GM23248 (cell line): Measurements from ENCODE around the gene UNC93A. TPM values are rescaled to one million over a fixed set of nuclear protein-coding genes. Genes with fewer than 3 reads are reported as not detected.

Experiments used
- DNase-seq: peaks from one replicate; pipeline ENCODE4 v3.0.0-alpha.2; 2015
- H2AFZ ChIP-seq: fragments of 200-600 bp; sonication (generic); 2 replicates; pipeline ENCODE4 v1.6.1; 2016; ENCODE audit warnings: antibody characterized with exemption
- H3F3A ChIP-seq: fragments of 200-600 bp; sonication (generic); 2 replicates; pipeline ENCODE4 v1.6.1; 2016; ENCODE audit warnings: mild to moderate bottlenecking, antibody characterized with exemption, mixed run types; ENCODE audit not compliant: insufficient read depth
- H3K27ac ChIP-seq: fragments of 200-600 bp; sonication (generic); 2 replicates; pipeline ENCODE4 v1.5.1; 2016; ENCODE audit warnings: mild to moderate bottlenecking
- H3K27me3 ChIP-seq: fragments of 200-600 bp; sonication (generic); replicated peaks from 2 replicates; pipeline ENCODE4 v1.6.1; 2016; ENCODE audit warnings: mild to moderate bottlenecking; ENCODE audit not compliant: insufficient read depth
- H3K36me3 ChIP-seq: fragments of 200-600 bp; sonication (generic); 2 replicates; pipeline ENCODE4 v1.6.1; 2016; ENCODE audit warnings: low read depth, mild to moderate bottlenecking
- H3K4me1 ChIP-seq: fragments of 200-600 bp; sonication (generic); 2 replicates; pipeline ENCODE4 v1.6.1; 2016; ENCODE audit warnings: mild to moderate bottlenecking; ENCODE audit not compliant: insufficient read depth
- H3K4me2 ChIP-seq: fragments of 200-600 bp; sonication (generic); one replicate; pipeline ENCODE4 v1.6.1; 2016; ENCODE audit warnings: mild to moderate bottlenecking; ENCODE audit not compliant: unreplicated experiment
- H3K4me3 ChIP-seq: fragments of 200-600 bp; sonication (generic); 2 replicates; pipeline ENCODE4 v1.5.1; 2016; ENCODE audit warnings: mild to moderate bottlenecking
- H3K79me2 ChIP-seq: fragments of 200-600 bp; sonication (generic); 2 replicates; pipeline ENCODE4 v1.6.1; 2016; ENCODE audit warnings: mild to moderate bottlenecking; ENCODE audit not compliant: insufficient read depth
- H3K9ac ChIP-seq: fragments of 200-600 bp; sonication (generic); 2 replicates; pipeline ENCODE4 v1.6.1; 2016; ENCODE audit warnings: mild to moderate bottlenecking
- H3K9me2 ChIP-seq: fragments of 200-600 bp; sonication (generic); 2 replicates; pipeline ENCODE4 v1.6.1; 2016; ENCODE audit warnings: mixed run types, mild to moderate bottlenecking, moderate library complexity; ENCODE audit not compliant: insufficient read depth
- H3K9me3 ChIP-seq: fragments of 200-600 bp; sonication (generic); one replicate; pipeline ENCODE4 v1.6.1; 2017; ENCODE audit warnings: low read depth
- H4K20me1 ChIP-seq: fragments of 200-600 bp; sonication (generic); 2 replicates; pipeline ENCODE4 v1.6.0; 2016; ENCODE audit not compliant: insufficient read depth
- EZH2 ChIP-seq: fragments of 200-600 bp; sonication (generic); IDR thresholded peaks from 2 replicates; pipeline ENCODE4 v1.6.1; 2018; ENCODE audit warnings: antibody characterized with exemption, mild to moderate bottlenecking; ENCODE audit not compliant: insufficient read depth, poor library complexity, severe bottlenecking
- EZH2phosphoT487 ChIP-seq: fragments of 200-600 bp; sonication (generic); IDR thresholded peaks from 2 replicates; pipeline ENCODE4 v1.6.1; 2018; ENCODE audit warnings: antibody characterized with exemption, moderate library complexity, mild to moderate bottlenecking, low read depth; ENCODE audit not compliant: insufficient read depth
- WGBS, 2 experiments: methylation state at CpG; one replicate each; pipeline ENCODE4 v1.1.6; 2015 to 2017; ENCODE audit warnings: low lambda C conversion rate in 2 of 2, low coverage in 1 of 2; ENCODE audit errors: missing lambda C conversion rate in 2 of 2; 5-methylcytosine and 5-hydroxymethylcytosine counted together
- in situ Hi-C: fragments of 300-500 bp; cut with MboI; formaldehyde crosslinking; loops from 2 replicates; pipeline ENCODE4 v1.15.0; 2020
- polyA plus RNA-seq: library from polyadenylated mRNA; unstranded; fragments of >200 nt; fragmentation: Nextera tagmentation; extraction: Ambion mirVana; gene quantifications from 2 replicates; pipeline ENCODE4 v1.2.1, GENCODE V29; 2016
- total RNA-seq: library from RNA; depleted of rRNA; stranded (reverse); fragments of >200 nt; shearing (Covaris generic); gene quantifications from 2 replicates; pipeline ENCODE4 v1.2.3, GENCODE V29; 2014

Gene UNC93A
- total and polyA plus RNA-seq, 2 experiments from 2014 or later: not detected

DNA sequence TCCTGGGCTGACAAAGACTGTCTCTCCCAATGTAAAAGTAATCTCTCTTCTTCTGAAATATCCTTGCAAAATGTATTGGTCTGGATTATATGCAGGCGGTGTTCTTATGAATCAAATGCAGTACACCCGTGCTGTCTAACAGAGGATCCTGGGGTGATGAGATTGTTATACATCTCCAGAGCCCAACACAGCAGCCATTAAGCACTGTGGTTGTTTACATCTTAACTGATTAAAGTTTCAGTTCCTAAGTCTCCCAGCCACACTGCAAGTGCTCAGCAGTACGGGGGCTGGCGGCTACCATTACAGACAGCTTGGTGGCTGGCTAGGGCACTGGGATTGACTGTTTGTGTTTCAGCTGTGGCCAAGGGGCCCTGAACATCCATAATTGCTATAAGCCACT, 7.0 kb downstream of the UNC93A start:
- Histone ChIP-seq H3K27ac (no peak overlapping the region), H3K4me2 (no peak overlapping the region), H3K36me3 (no peaks in the 10 kb centered on the region), H3F3A (no peaks in the 10 kb centered on the region), H3K9me2 (no peaks in the 10 kb centered on the region), H3K9me3 (no peaks in the 10 kb centered on the region), H3K27me3 (no peaks in the 10 kb centered on the region), H3K4me3 (no peak overlapping the region), H4K20me1 (no peaks in the 10 kb centered on the region), H3K9ac (no peak overlapping the region), H3K4me1 (no peaks in the 10 kb centered on the region), H3K79me2 (no peaks in the 10 kb centered on the region), H2AFZ (no peak overlapping the region)
- DNase-seq: no peak
- TF ChIP-seq EZH2phosphoT487: no peak
- TF ChIP-seq EZH2: no peak
- WGBS, 2 experiments: 32 to 41% methylated on average over 4 of the region's 4 CpGs
- in situ Hi-C loops: no loop called here

DNA sequence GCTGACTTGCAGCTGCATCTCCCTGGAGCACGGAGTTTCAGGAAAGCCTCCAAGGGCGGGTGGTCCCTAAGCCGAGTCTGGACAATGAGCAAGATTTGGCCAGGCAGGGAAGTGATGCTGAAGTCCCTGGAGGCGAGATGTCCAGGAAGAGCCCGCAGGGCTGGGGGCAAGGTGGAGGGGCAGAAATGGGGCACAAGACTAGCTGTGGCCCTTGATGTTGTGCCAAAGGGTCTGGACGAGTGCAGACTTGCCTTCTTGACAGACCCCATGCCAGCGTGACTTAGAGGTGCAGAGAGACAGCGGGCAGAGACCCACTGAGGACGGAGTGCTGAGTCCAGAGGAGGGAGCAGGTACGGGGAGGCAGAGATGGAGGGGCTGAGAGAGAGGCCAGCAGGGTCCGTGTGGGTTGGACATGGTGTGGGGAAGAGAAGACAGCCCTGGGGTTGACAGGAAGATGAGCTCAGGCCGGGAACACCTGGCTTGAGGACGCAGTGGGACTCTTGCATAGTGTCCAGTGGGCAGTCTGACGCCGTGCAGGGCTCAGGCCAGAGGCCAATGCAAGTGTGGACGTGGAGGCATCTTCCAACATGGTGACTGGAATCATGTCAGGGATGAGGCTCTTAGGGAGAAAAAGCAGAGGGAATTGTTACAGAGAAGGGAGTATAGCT, 8.7 kb downstream of the UNC93A start:
- DNase-seq: no peak
- TF ChIP-seq EZH2: no peak
- TF ChIP-seq EZH2phosphoT487: no peak
- H3K79me2 ChIP-seq: no peaks in the 10 kb centered on the region
- no peak overlapping the region for H3K9ac ChIP-seq
- H3K4me2 ChIP-seq: no peak overlapping the region
- no peaks in the 10 kb centered on the region for H3F3A ChIP-seq
- no peaks in the 10 kb centered on the region for H3K27me3 ChIP-seq
- no peak overlapping the region for H2AFZ ChIP-seq
- H3K9me2 ChIP-seq: no peaks in the 10 kb centered on the region
- H3K4me1 ChIP-seq: no peaks in the 10 kb centered on the region
- 34% methylated on average over 16 of the region's 16 CpGs for whole genome bisulfite sequencing, 2 experiments
- H4K20me1 ChIP-seq: no peaks in the 10 kb centered on the region
- no peaks in the 10 kb centered on the region for H3K9me3 ChIP-seq
- in situ Hi-C loops: no loop called here
- no peaks in the 10 kb centered on the region for H3K36me3 ChIP-seq
- H3K4me3 ChIP-seq: no peak overlapping the region
- H3K27ac ChIP-seq: no peak overlapping the region

DNA sequence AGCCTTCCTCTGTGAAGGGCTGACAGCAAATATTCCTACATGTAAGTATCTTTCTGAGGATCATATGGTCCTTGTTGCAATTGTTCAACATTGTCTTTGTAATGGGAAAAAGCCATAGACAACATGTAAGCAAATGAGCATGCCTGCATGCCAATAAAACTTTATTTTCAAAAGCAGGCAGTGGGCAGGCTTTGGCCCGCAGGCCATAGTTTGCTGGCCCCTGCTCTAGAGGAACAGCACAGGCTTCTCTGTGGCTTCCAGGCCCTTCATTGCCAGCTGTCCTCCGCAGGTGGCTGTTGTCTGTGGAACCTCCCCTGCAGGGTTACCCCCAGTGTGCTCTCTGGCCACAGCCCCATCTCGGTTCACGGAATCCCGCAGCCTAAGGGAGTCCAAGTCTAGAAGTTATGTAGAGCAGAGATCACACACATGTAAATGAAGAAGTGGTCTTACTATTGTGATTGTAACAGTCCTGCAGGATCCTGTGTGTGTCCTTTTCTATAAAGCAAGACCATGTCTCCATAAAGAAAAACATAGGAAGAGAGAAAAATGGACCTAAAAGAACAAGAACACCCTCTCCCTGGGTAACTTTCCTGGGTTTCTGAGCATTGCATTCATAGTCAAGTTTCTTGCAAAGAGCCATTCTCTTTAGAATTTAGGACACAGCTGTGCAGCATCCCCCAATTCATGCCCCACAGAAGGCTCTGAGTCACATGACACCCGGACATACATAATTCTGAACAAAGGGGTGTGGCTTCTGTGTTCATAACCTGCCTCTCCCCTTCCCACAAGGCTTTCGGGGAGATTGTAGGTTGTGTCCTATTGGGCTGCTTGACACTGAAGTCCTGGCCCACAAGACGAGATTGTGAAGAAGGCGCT, 10.0 kb downstream of the UNC93A start:
- H3K27ac ChIP-seq: no peak overlapping the region
- 37 to 39% methylated on average over 9 of the region's 9 CpGs for WGBS, 2 experiments
- TF ChIP-seq EZH2 (no peak), EZH2phosphoT487 (no peak)
- H3K36me3 ChIP-seq: no peaks in the 10 kb centered on the region
- H3K9ac ChIP-seq: no peak overlapping the region
- in situ Hi-C loops: no loop called here
- no peaks in the 10 kb centered on the region for H3K9me2 ChIP-seq
- H3K79me2 ChIP-seq: no peaks in the 10 kb centered on the region
- no peaks in the 10 kb centered on the region for H3F3A ChIP-seq
- no peaks in the 10 kb centered on the region for H4K20me1 ChIP-seq
- H3K4me1 ChIP-seq: no peaks in the 10 kb centered on the region
- no peak overlapping the region for H2AFZ ChIP-seq
- no peaks in the 10 kb centered on the region for H3K27me3 ChIP-seq
- no peak overlapping the region for H3K4me3 ChIP-seq
- H3K9me3 ChIP-seq: no peaks in the 10 kb centered on the region
- H3K4me2 ChIP-seq: no peak overlapping the region
- DNase-seq: no peak

DNA sequence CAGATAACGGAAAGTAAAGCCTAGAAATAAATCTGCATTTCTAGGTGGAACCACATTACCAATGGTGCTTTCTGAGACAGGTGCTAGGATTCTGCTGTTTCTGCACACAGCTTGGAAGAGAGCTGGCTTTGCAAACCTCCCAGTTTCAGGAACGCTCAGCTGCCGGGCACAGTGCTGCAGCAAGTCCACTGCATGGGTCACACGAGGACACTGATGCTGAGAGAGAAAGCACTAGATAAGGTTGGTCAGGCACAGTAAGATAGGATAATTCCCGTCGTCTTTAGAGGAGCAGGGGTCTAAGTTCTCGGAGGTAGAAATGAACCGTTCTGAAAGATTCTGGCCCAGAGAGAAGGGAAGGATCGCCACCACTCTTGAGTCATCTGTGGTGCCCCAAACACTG, 11.0 kb downstream of the UNC93A start:
- Histone ChIP-seq H2AFZ (no peak overlapping the region), H4K20me1 (no peaks in the 10 kb centered on the region), H3K79me2 (no peaks in the 10 kb centered on the region), H3K9ac (no peak overlapping the region), H3K4me3 (no peak overlapping the region), H3F3A (no peaks in the 10 kb centered on the region), H3K27ac (no peak overlapping the region), H3K27me3 (no peaks in the 10 kb centered on the region), H3K4me2 (no peak overlapping the region), H3K9me2 (no peaks in the 10 kb centered on the region), H3K36me3 (no peaks in the 10 kb centered on the region), H3K4me1 (no peaks in the 10 kb centered on the region), H3K9me3 (no peaks in the 10 kb centered on the region)
- no peak for DNase-seq
- TF ChIP-seq EZH2phosphoT487: no peak
- in situ Hi-C loops: no loop called here
- 38 to 43% methylated on average over 8 to 9 of the region's 9 CpGs for WGBS, 2 experiments
